GM21381 (cell line): ENCODE results near the gene ILKAP.

Source experiments
- ATAC-seq: cut with Tn5 transposase; IDR thresholded peaks from one replicate; pipeline ENCODE4 v1.9.1; 2021; ENCODE audit warnings: mild to moderate bottlenecking, moderate library complexity; ENCODE audit not compliant: unreplicated experiment

ILKAP gene

DNA sequence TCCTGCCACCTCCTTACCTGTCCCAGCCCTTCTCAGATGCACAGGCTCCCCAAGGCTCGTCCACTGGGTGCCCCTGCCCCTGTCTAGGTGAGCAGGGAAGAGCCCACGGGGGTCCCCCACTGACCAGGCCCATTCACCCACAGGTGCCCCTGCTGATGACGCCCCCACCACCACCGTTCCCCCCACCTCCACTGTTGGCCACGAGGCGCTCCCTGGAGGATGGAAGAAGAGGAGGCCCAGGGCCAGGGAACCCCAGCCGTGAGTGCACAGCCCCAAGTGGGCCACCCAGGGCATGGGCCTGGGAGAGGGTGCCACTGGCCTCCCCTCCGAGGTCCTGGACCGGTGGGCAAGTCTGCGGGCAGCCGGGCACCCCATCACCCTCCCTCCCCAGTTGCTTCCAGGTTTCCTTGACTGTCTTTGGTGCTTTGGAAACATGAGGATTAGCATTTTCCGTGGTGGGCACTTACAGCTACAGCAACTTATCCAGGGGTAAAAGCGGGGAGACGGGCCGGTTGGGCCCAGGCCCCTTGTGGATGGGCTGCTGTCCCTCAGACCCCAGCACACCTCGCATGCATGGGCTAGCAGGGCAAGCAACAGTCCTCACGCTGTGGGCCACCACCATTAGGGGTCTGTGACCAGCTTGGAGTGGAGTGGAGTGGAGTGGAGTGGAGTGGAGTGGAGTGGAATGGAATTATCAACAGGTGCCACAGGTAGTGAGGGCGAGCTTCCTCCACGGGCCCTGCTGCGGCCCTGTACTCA, 78.2 kb downstream of the ILKAP start:
- no peak for ATAC-seq

DNA sequence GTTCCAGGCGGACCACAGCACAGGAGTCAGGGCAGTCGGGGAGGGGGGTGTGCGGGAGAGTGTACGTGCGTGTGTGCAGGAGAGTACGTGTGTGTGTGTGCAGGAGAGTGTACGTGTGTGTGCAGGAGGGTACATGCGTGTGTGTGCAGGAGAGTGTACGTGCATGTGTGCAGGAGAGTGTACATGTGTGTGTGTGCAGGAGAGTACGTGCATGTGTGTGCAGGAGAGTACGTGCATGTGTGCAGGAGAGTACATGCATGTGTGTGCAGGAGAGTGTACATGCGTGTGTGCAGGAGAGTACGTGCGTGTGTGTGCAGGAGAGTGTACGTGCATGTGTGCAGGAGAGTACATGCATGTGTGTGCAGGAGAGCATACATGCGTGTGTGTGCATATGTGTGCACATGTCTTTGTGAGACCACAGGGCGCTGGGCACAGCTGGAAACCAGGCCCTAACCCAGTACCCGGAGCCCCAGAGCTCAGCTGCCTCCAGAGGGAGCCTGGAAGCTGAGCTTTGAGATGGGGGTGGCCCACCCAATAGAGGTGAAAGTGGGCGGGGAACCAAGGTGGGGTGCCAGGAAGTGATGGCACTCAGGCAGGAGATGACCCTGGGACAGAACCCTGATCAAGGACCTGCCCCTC, 78.9 kb downstream of the ILKAP start:
- ATAC-seq: no peak

DNA sequence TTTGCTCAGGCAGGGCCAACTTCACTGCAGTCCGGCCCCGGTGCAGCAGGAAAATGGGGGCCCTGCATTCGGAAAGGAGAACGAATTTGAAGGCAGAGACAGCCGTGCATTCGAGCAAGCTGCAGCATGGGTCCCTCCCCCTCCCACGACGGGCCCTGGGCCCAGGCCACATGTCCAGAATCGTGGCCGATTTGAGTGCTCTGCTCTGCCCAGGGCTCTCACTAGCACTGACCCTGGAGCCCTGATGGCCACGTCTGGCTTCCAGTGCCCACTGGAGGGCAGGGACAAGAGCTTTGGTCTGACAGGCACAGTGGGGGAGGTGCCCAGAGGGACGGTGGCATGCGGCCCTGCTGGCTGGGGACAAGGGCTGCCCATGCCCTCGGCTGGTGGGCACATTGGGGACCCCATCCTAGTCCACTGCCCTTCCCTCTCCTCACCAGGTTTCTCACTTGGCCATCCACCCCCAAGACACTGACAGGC, 79.5 kb downstream of the ILKAP start:
- no peak for ATAC-seq

DNA sequence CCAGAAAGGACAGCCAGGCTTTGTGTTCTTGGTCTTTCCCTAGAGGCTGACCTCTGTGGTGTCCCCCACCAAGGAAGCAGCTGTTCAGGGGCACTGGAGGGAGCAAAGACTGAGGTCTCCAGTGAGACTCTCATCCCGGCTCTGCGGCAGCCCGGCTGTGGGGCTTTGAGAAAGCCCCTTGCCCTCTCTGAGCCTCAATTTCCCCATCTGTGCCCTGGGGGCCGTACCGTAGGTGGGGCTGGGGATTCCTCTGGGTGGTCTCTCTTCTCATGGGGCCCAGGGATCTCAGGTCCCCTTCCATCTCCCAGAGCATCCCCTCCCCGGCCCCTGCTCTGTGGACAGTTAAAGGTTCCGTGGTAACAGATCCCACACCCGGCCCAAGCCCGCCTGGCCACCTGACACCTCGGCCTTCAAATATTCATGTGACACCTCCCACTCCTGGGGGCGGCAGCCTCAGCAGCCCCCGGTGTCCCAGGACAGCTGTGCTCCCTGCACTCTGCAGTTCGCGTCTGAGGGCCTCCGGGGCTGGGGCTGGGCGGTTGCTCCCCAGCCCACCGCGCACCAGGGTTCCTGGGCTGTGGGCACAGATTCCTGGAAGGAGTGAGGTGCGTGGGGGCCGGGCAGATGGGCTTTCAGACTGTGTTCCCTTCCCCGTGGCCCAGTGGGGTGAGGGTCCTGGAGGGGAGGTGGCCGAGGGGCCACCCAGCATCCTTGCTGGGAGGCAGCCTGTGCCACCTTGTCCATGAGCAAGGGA, 80.1 kb downstream of the ILKAP start:
- ATAC-seq: no peak

DNA sequence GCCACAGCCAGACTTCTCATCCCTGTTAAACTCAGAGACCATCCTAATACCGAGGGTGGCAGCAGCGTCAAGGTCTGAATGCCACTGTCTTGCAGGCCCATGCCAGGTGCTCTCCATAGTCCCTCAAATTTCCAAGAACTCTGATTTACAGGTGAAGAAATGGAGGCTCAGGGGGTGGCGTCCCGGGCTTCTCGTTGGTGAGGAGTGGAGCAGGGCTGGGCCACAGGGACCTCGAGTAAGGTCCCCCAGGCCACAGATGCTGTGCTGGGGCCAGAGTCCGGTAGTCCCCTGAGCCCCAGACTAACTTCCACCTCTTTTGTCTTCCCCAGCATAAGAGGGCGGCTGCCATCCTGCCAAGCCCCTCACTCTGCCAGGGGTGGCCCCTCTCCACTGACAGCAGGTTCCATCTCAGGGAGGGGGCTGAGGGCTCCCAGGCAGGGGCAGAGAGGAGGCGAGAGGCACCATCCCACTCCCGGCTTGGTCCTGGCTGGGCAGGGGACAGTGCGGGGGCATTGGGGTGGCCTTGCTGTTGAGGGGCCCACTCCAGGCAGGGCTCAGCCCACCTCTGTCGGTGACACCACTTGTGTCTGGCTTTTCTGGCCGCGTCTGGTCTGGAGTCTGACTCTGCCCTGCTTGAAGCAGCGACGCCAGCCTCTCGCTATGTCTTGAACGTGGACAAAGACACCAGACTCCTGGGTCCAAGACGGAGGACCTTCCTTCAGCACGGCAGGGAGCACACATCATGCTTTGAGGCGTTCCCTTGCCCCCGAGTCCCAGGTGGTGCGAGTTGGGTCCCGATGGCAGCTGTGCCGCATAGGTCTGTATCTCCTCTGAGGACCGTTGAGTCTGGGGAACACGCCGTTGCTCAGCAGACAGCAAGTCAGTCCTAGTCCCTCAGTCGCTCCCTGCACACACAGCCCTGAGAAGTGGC, 80.9 kb downstream of the ILKAP start:
- no peak for ATAC-seq

DNA sequence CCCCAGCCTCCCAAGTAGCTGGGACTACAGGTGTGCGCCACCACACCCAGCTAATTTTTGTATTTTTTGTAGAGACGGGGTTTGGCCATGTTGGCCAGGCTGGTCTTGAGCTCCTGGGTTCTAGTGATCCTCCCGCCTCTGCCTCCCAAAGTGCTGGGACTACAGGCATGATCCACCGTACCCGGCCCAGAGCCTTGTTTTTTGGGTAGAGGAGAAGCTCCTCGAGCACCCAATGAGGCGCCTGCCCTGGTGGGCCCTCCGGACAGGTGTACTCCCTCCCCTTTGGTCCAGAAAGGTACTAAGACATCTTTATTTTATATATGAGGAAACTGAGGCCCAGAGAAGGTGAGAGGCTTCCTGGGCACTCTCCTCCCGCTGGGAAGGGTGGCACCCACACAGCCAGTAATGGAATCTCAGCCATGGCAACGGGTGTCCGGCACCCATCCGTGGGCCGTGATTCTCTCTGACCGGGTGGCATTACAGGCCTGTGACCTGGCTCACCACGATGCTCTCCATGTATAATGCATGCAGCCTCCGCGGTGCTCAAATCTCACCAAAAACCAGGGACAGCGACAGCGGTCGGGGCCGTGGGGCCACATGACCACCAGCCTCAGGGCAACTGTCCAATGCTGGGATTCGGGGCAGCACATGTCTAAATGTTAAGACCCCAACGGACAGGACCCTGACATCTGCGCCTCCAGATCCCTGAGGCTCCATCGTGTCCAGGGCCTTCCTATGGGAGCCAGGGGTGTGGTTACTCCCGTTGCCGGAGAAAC, 81.8 kb downstream of the ILKAP start:
- ATAC-seq: no peak

DNA sequence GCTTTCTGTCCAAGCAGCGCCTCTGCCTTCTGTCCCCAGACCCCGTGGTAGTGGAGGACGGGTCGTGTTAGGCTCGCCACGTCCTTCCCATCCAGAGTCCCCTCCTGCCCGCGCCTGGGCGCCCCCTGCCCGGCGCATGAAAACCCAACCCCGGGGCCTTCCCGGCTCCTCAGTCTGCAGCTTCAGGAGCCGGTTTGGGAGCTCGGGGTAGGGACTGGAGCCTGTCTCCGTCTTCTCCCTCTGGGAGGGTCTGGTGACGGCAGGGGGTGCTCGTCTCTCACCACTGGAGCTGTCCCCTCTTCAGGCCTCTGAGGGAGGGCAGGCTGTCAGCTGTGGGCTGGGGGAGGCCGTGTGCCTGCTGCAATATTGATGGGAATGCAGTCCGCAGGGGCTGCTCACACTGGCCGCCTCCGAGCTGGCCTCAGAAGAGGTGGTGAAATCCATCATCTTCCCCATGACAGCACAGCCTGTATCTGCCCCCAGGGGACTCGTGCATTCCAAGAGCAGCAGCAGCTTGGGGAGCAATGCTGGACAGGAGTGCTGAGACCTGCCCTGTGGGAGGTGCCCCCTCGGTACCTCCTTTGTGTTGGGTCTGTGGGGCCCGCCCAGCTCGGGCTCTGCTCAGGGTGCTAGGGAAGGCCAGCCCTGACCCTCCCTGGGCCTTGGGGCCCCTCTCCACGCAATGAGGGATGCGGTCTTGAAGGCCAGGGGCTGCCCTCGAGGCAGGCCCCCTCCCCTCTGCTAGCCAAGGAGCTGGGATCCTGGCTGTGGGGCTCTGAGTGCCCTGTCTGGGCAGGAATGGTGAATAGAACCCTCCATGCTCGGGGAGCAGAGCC, 82.8 kb downstream of the ILKAP start:
- ATAC-seq: no peak
